NCI-H1930 (cell line): ENCODE measurements around the gene IMP3.

Source experiments
- DNase-seq, 2 experiments: peaks; one replicate each; lab custom pipeline; 2025; lab: John Stamatoyannopoulos, UW

Gene IMP3

GRCh38 chr15:75672646-75673425 lies 32.8 kb upstream of the IMP3 start:
- DNase-seq = no peak

- DNase-seq = no peak
These were observed 31.9 kb upstream of the IMP3 start for GRCh38 chr15:75671730-75672602.

GRCh38 chr15:75669879-75670212 lies 29.8 kb upstream of the IMP3 start:
- no peak for DNase-seq

GRCh38 chr15:75669191-75669878 lies 29.3 kb upstream of the IMP3 start:
- DNase-seq = no peak

GRCh38 chr15:75666823-75667501 lies 26.9 kb upstream of the IMP3 start:
- no peak for DNase-seq

- no peak for DNase-seq
These were observed 24.0 kb upstream of the IMP3 start for GRCh38 chr15:75663931-75664421.

- no peak for DNase-seq
These were observed 22.9 kb upstream of the IMP3 start for GRCh38 chr15:75662823-75663519.

- DNase-seq = no peak
These were observed 21.7 kb upstream of the IMP3 start for GRCh38 chr15:75661756-75662140.

GRCh38 chr15:75661100-75661755 lies 21.2 kb upstream of the IMP3 start:
- DNase-seq = no peak

- DNase-seq = no peak
These were observed 20.1 kb upstream of the IMP3 start for GRCh38 chr15:75659928-75660645.

- no peak for DNase-seq
These were observed 19.2 kb upstream of the IMP3 start for GRCh38 chr15:75659141-75659771.

GRCh38 chr15:75656813-75657212 lies 16.8 kb upstream of the IMP3 start:
- no peak for DNase-seq

GRCh38 chr15:75656331-75656730 lies 16.3 kb upstream of the IMP3 start:
- DNase-seq = no peak

- DNase-seq = no peak
These were observed 15.9 kb upstream of the IMP3 start for GRCh38 chr15:75655931-75656330.

- DNase-seq = no peak
These were observed 14.3 kb upstream of the IMP3 start for GRCh38 chr15:75654201-75654907.

GRCh38 chr15:75653347-75653913 lies 13.4 kb upstream of the IMP3 start:
- no peak for DNase-seq

GRCh38 chr15:75651810-75652543 lies 12.0 kb upstream of the IMP3 start:
- no peak for DNase-seq
